ENCODE data around the gene IL22RA2.

The IL22RA2 gene

DNA sequence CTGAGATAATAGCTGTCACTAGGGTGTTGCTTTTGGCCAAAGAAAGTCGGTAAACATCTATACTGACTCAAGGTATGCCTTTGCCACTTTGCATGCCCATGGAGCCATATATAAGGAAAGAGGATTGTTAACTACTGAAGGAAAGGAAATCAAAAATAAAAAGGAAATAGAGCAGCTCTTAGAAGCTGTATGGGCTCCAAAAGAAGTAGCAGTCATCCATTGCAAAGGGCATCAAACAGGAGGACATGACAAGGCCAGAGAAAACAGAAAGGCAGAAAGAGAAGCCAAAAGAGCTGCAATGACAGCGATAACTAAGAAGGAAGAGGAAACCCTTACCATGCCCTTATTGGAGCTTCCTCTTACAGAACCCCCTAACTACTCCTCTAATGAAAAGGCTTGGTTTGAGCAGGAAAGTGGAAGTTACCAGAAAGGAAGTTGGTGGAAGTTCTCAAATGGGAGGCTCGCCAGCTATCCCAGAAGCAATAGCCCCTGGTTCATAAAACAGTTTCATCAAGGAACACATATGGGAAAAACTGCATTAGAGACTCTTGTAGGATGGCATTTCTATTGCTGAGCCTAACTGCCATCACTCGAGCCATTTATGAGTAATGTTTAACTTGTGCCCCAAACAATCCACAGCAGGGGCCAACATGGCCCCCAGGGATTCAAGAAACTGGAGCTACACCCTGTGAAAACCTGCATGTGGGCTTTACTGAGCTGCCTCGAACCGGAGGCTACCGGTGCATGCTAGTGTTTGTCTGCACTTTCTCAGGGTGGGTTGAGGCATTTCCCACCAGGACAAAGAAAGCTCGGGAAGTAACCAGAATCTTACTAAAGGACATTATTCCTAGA is 7.0 kb downstream of the IL22RA2 start:
- DNase-seq: no peak

DNA sequence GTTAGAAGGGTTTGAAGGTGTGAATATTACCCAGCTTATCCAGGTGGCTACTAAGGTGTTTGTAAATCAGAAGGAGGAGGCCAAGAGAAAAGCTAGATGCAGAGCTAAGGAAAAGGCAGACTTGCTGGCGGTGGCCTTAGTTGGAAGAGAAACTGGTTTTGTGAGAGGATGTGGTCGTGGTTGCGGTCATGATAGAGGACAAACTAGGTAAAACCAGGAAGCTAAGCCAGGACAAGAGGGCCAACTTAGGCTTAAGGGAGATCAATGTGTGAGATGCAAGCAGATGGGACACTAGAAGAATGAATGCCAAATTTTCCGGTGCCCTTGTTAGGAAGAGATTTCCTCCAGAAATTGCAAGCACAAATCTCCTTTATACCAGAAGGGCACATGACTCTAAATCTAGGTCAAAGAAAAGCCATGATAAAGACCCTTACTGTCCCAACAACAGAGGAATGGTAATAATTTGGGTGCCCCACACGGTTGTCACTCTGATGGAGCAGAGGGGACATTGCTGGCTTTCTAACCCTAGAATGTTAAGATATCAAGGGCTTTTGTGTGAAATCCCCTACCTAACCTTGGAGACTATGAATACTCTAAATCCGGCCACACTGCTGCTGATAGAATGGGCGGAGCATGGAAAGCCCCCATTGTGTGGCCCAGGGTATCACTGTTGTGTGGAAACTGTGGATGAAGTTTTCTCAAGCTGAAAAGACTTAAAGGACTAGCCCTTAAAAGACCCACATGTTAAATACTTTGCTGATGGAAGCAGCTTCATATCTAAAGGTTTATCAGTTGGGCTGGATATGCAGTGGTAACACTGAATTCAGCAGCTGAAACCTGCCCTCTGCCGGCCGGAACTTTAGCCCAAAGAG is 7.8 kb downstream of the IL22RA2 start:
- peak; percentile 10 for DNase-seq

- no peak for DNase-seq
These were observed 9.6 kb downstream of the IL22RA2 start for GRCh38 chr6:137163732-137164318.

DNA sequence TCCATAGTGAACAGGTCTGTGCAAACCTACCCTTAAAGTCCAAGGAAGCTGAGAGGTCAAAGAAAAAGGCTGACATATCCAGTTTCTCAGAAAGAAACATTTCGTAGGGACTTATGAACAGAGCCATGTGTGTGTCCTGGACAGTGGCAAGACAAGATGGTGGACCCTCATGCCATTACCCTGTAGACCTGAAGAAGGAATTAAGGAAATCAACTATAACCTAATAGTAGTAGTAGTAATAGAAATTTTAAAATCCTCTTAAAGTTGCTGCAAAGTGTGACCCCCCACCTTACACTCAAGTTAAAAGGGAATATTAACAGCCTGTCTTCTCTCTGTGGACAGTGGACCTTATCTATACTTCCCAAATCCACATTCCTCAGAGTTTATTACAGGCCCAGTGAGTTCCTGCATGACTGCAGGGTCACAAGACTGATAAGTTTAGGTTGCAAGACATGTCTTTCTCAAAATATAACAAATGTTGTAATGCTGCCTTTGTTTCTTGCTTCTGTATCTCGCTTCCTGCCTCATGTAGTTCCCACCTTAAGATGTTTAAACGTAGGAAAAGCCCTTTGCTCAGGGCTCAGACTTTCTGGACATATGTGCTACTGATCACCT is 10.6 kb downstream of the IL22RA2 start:
- DNase-seq: no peak

DNA sequence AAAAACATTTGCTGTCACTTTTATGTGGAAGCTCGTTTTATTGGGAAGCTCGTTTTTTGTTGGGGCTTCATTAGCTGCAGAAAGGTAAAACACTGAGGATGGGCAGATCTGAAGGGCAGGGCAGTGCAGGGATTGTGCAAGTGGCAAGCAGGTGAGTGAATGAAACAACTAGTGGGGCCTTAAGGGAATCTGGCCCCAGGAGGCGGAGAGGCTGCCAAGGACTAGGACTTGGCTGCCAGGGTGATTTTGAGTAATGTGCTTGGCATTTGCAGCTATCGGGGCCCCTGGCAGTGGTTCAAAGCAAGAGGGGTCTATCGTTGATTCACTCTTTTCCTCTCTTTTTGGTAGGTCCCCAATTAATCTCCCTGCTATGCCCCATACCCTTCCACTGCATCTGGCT is 11.5 kb downstream of the IL22RA2 start:
- no peak for DNase-seq

- DNase-seq: no peak
These were observed 12.7 kb downstream of the IL22RA2 start for GRCh38 chr6:137160763-137161162.

GRCh38 chr6:137159912-137160311 is 13.5 kb downstream of the IL22RA2 start:
- no peak for DNase-seq

GRCh38 chr6:137157601-137158000 is 15.8 kb downstream of the IL22RA2 start:
- DNase-seq: no peak

DNA sequence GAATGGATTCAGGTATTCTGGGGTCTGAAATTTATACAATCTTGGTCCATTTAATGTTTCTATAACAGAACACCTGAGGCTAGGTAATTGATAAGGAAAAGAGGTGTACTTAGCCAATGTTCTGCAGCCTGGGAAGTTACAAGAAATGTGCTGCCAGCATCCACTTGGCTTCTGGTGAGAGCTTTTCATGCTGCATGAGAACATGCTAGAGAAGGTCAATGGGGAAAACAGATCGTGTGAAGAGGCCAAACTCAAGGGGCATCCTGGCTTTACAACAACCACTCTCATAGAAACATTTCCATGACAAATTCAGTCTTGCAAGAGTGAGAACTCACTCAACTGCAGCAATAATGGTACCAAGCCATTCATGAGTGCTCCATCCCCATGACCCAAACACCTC is 16.8 kb downstream of the IL22RA2 start:
- DNase-seq: no peak

- DNase-seq: no peak
These were observed 17.6 kb downstream of the IL22RA2 start for GRCh38 chr6:137155830-137156229.

DNA sequence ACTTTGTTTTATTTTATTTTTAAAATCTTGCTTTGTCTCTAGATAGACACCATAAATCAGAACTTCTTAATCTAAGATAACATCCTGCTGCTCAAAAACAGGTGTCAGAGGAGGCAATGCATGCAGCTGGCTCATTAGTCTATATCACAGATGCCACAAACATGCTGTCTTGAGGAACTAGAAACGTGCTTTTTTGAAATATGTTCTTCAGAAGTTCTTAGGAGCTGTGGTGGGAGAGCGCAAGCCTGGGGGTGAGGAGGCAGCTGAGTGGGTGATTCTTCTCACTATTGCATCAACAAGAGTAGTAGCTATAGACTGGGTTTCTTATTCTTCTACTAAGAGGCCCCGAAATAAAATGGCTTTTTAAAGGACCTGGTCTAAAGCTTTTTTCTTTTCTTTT is 23.4 kb downstream of the IL22RA2 start:
- no peak for DNase-seq

DNA sequence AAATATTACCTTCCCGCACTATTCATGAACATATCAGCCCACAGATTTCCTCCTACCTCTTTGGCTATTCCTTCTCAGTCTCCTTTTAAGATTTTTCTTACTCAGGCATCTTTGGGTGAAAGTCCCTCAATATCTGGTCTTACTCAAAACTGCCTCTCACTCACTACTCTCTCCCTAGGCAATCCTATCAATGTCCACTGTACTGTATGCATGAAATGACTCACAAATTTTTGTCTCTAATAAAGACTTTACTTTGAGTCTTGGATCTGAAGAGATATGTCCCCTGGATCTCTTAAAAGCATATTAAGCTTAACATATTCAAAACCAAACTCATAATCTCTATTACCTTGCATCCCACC is 24.4 kb downstream of the IL22RA2 start:
- no peak for DNase-seq

- DNase-seq: no peak
These were observed 25.0 kb downstream of the IL22RA2 start for GRCh38 chr6:137148306-137149034.

GRCh38 chr6:137147195-137147594 is 26.2 kb downstream of the IL22RA2 start:
- no peak for DNase-seq

GRCh38 chr6:137146206-137146605 is 27.2 kb downstream of the IL22RA2 start:
- no peak for DNase-seq

GRCh38 chr6:137145421-137145820 is 28.0 kb downstream of the IL22RA2 start:
- DNase-seq: no peak

- DNase-seq: no peak
These were observed 37.4 kb downstream of the IL22RA2 start for GRCh38 chr6:137136065-137136464.

DNA sequence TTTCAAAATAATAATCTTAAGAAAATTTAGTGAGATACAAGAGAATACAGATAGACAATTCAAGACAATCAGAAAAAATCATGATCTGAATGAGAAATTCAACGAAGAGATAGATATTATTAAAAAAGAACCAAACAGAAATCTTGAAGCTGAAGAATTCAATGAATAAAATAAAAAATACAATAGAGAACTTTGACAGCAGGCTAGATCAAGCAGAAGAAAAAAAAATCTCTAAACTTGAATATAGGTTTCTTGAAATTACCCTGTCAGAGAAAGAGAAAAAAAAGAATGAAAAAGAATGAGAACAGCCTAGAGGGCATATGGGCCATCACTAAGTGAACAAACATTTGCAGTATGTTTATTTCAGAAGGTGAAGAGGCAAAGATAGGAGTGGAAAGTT is 39.0 kb downstream of the IL22RA2 start:
- no peak for DNase-seq

DNA sequence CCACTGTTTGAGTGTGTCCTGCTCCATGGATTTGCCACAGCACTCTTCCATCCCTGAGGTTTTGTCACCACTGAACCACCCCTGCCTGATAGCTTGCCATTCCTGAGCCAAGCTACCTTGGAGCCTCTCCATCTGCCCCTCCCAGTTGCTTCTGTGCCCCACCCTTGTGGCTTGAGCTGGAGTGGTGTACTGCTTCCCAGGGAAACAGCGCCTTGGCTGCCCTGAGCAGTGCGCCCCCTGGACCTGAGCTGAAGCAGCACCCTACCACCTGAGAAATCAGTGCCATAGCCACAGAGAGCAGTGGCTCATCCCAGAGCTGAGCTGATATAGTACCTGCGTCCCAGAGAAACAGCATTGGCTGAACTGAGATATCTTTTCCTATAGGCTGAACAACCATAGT is 40.3 kb downstream of the IL22RA2 start:
- DNase-seq: no peak

GRCh38 chr6:137126875-137127485 is 46.5 kb downstream of the IL22RA2 start:
- DNase-seq: no peak

GRCh38 chr6:137123078-137123477 is 50.4 kb downstream of the IL22RA2 start:
- no peak for DNase-seq

DNA sequence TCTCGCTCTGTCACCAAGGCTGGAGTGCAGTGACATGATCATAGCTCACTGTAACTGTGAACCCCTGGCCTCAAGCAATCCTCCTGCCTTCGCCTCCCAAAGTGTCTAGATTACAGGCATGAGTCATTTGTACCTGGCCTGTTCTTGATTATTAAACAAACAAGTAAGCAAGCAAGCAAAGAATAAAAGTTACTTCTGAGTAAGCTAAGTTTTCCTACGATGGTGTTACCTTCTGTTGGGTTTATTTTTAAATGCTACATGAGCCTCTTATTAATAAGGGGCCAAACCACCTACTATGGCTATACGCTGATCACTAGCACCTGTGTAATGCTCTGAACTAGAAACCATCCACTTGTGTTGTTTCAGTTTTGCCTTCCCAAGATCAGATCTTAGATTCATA is 50.8 kb downstream of the IL22RA2 start:
- no peak for DNase-seq

Data from NCI-H526 treated with DMSO at 0.1 percent for 48 hours (cell line).